Stimulated activated CD4-positive, alpha-beta T cell treated with anti-CD3 and anti-CD28 coated beads, Interleukin-2, amount 100 ng/mL, for 4 hours (primary cell): Measurements from ENCODE around the gene STRN4.
"Not testable (repeated sequence)": the region's sequence is repeated elsewhere in the genome, so short reads cannot be mapped to it uniquely, and the experiment has no call there.

Experiments
- DNase-seq: peaks from one replicate; pipeline ENCODE4 v3.0.0-alpha.2; 2020; ENCODE audit warnings: low read depth

STRN4 gene

GRCh38 chr19:46746281-46747057, at the start of gene STRN4:
Gene STRN4, minus strand, starts transcription at chr19:46746450. Its CDS starts 20 bp downstream, at chr19:46746430.
- peak; percentile 47 for DNase-seq

GRCh38 chr19:46791944-46792343, 45.7 kb upstream of the STRN4 start:
- no peak for DNase-seq

DNA sequence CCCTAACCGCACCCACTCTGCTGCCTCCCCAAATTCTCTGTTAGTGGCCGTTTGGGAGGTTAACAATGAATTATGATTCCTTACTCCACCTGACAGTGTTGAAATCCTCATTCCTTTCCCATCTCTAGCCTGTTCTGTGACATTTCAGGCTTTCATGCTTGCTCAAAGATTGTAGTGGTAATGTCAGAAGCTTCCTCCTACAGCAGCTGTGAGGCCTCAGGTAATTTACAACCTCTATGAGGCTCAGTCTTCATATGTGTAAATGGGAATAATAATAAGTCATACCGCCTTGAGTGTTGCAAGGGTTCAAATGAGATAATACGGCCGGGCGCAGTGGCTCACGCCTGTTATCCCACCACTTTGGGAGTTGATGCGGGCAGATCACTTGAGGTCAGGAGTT, 43.1 kb upstream of the STRN4 start:
- no peak for DNase-seq

DNA sequence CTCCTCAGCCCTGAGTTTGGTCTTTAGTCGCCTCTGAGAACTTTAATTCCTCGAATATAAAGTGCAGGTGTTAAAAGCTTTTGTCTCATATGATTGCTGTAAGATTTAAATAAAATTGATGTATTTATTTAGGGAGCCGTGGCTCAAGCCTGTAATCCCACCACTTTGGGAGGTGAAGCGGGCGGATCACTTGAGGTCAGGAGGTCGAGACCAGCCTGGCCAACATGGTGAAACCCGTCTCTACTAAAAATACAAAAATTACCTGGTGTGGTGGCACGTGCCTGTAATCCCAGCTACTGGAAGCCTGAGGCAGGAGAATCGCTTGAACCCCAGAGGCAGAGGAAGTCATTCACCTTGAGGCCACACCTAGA, 42.7 kb upstream of the STRN4 start:
- DNase-seq: no peak

DNA sequence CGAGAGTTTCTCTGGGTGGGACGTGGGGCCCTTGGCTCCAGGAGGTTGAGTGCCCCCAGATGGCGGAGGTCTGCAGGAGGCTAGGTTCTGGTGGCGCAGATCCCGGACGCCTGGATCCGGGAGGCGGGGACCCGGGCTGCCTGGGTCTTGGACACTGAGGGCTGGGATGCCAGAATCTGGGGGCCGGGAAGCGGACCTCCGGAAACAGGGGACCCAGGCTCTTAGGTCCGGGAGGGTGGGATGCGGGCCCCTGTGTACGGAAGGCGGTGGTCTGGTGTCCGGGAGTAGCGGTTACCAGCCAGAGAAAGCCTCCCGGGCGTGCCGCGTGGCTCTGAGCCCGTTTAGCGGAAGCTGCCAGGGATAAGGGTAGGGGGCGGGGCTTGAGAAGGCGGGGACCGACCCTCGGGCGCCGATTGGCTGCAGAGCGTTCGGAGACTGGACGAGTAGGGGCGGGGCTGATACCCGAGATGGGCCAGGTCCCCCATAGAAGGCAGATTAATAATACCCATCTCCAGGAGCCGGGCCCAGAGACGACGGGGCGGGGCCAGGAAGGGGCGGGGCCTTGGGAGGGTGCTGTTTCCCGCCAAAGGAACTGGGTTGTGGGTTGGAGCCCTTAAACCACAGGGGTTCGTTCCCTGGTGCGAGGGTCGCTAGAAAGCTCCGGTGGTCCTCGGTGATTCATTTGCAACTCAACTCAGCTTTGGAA, 42.2 kb upstream of the STRN4 start, which contains the start of gene SLC1A5:
TSS of gene SLC1A5 (minus strand) at position 333 of the 706 bp plus-strand sequence. CDS start 629 bp downstream, outside the sequence.
- peak; percentile 99 for DNase-seq

GRCh38 chr19:46787331-46788261, 41.3 kb upstream of the STRN4 start:
- DNase-seq: no peak

GRCh38 chr19:46787040-46787330, 40.7 kb upstream of the STRN4 start:
- DNase-seq: no peak

GRCh38 chr19:46786236-46787039, 40.2 kb upstream of the STRN4 start:
- DNase-seq: peak; percentile 90

- no peak for DNase-seq
Observed at GRCh38 chr19:46785980-46786235, 39.7 kb upstream of the STRN4 start.

GRCh38 chr19:46785054-46785979, 39.1 kb upstream of the STRN4 start:
- DNase-seq: no peak

DNA sequence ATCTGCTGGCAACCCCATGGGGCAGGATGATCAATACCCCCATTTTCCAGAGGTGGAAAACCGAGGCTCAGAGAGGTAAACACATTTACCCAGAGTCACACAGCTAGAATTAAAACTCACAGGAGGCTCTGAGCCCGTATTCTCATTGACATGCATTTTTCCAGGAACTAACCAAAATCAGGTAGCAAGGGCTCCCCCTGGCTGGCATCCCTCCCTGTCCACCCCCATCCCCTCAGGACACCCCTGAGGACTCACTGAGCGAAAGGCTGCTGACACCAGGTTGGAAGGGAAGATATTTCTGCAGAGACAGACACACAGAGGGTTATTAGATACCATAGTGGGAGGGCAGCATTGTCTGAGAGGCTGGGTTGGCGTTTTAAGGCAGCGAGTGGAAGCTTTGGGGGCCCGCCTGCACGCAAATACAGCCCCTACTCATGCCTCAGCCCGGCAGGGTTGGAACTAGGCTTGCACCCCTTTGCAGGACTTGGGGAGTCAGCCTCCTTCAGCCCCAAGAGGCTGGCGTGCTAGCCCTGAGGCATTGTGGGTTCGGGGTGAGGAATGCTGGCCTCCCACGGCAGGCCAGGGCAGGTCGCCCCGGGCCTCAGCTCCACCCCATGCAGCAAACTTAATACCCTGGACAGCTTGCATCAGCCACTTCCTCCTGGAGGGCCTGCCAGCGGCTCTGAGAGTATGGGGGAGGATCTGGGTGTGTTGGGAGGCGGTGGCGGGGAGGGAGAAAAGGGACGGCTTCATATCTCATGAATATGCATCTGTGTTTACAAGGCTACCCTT, 38.2 kb upstream of the STRN4 start:
- DNase-seq: peak; percentile 46

- no peak for DNase-seq
Observed at GRCh38 chr19:46783670-46784069, 37.4 kb upstream of the STRN4 start.

DNA sequence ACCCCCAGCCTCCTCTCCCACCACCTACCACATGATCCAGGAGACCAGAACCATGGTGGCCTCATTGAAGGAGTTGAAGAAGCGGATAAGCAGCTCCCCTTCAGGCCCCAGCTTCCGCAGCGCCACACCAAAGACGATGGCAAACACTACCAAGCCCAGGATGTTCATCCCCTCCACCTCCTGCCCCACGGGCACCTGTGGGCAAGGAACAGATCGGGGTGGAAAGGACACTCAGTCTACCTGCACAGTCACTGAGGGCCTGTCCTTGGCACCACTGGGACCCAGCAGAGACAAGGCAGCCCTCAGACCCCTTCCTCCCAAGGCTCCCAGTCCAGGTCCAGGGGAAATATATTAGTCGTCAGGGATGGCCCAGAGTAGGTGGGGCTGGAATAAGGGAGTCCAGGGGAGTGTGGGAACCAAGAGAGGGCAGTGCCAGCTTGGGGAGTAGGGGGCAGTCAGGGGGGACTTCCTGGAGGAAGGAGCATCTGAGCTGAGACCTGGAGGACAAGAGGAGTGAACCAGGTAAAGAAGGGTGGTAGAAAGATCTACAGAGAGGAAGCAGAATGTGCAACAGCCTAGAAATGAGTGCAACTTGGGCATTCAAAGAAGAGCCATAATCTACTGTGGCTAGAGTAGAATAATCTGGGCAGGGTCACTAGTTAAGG, 36.2 kb upstream of the STRN4 start:
- DNase-seq: no peak

DNA sequence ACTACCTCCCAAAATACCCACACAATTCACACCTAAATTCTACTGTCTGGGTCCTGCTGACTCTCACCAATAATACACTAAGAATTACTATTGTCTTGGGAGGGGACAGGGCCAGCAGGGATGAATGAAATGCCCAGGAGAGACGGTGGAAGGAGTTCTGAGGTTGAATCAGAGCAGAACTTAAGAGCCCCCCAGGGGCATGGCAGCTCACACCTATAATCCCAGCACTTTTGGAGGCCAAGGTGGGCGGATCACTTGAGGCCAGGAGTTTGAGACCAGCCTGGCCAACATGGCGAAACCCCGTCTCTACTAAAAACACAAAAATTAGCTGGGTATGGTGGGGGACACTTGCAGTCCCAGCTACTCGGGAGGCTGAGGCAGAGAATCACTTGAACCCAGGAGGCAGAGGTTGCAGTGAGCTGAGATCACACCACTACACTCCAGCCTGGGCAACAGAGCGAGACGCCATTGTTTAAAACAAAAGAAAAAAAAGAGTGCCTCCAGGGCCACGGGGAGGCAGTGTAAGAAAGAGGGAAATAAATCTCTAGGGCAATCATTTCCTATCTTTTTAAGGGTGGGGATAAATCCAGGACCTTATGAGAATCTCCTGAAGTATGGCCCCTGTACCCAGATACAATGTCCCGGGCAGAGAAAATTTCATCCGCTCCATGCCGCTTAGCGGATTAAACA, 31.9 kb upstream of the STRN4 start:
- DNase-seq: not testable (repeated sequence)

DNA sequence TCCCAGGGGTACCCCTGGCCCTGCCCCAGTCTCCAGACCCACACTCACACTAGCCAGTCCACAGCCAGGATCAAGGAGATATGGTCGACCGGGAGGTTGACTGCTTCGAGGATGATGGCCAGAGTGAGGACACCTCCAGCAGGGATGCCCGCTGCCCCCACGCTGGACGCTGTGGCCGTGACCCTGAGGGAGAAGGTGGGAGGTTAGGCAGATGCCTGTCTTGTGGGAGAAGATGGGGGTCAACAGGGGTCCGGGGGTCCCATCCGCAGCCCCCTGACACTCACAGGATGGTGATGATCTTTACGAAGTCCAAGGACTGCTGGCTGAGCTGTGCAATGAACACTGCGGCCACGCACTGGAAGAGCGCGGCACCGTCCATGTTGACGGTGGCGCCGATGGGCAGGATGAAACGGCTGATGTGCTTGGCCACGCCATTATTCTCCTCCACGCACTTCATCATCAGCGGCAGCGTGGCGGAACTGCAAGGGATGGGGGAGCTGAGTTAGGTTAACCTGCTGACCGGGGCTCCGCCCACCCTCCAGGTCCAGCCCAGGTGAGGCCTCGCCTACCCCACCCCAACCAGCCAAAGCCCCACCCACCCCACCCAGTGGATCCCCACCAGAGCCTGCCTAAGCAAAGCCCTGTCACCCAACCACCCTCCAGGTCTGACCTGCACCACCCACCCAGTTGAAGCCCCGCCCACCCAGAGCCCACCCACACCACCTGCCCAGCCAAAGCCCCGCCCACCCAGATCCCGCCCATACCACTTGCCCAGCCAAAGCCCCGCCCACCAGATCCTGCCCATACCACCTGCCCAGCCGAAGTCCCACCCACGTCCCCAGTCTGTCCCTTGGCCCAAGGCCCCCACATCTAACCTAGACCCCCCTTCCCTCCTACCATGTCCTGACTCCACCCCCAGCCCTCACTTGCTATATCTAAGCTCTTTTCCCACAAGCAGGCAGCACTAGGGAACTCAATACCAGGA, 31.0 kb upstream of the STRN4 start:
- DNase-seq: no peak

GRCh38 chr19:46775642-46776258, 29.5 kb upstream of the STRN4 start:
- no peak for DNase-seq

DNA sequence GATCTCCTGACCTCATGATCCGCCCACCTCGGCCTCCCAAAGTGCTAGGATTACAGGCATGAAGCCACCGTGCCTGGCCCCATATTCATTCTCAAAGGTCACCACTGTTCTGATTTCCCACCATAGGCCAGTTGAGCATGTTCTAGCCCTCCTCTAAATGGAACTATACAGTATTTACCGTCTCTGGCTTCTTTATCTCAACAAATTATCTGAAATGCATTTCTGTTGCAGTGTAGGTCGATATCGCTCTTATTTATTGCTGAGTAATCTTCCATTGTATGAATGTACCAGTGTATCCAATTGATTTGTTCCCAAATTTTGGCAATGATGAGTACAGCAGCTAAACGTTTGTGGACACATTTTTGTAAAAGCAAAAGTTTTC, 26.8 kb upstream of the STRN4 start:
- no peak for DNase-seq
